ENCODE data around the gene FAM174C.

FAM174C gene

GRCh38 chr19:1251330-1252220, 23.8 kb upstream of the FAM174C start:
- peak; percentile 63 for DNase-seq

DNA sequence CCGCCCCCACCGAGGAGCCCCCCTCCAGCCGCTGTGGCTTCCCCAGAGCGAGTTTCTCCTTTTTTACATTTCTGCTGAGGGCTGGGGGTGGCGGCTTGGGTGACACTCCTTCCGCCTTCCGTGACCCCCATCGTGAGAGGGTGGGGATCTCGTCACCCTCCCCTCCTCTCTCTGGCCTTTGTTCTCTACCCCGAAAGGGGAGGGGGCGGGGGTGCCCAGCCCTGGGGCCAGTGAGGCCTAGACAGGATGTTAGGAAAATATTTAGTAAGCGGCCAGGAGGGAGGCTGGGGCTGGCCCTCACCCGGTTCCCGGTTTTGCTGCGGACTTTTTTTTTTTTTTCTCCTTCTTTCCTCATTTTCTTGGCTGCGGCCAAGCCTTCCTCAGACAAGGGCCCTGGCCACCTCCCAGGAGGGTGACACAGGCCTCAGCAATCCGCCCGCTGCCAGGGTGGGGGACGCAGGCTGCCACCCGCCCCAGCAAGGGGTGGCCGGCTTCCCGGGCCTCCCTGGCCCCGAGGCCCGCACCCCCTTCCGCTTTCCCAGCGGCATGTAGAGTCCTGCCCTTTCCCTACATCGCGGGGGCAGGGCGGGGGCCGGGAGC, 23.0 kb upstream of the FAM174C start:
- DNase-seq, result peak; percentile 59

DNA sequence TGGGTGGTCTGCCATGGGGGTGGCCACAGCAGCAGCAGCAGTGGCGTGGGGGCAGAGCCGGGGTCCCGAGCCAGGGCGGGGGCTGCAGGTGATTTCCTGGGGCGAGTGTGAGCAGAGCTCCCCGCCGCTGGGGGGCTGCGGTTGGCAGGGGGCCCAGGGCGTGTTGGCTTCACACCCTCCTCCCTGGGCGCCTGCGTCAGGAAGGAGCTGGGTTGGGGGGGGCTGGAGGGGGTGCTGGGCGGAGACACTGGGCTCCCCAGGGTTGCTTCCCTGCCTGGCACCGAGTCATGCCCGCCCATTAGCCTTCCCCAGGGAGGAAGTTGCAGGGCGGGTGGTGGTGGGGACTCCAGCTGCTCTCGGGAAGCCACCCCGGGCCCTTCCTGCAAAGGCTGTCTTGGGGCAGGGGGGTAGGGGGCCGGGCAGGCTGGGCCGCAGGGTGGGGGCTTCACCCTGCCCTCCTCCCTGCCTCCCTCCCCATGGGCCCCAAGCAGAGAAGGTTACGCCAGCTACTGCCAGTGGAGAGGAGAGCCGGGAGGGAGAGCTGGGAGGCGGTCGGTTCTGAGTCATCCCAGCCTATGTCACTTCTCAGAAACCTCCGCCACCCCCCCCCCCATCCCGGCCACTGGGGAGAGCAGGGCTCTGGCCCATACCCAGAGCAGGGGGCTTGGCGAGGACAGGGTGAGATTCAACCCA, 22.4 kb upstream of the FAM174C start:
- DNase-seq, result peak; percentile 70

- DNase-seq, result no peak
These were observed 21.7 kb upstream of the FAM174C start for GRCh38 chr19:1253514-1254080.

- DNase-seq, result no peak
These were observed 21.2 kb upstream of the FAM174C start for GRCh38 chr19:1254081-1254527.

GRCh38 chr19:1254530-1255185, 20.7 kb upstream of the FAM174C start:
- no peak for DNase-seq

- no peak for DNase-seq
These were observed 19.9 kb upstream of the FAM174C start for GRCh38 chr19:1255186-1256161.

GRCh38 chr19:1256646-1257474, 18.5 kb upstream of the FAM174C start:
- DNase-seq, result no peak

- no peak for DNase-seq
These were observed 17.7 kb upstream of the FAM174C start for GRCh38 chr19:1257475-1258162.

- no peak for DNase-seq
These were observed 17.2 kb upstream of the FAM174C start for GRCh38 chr19:1258163-1258492.

DNA sequence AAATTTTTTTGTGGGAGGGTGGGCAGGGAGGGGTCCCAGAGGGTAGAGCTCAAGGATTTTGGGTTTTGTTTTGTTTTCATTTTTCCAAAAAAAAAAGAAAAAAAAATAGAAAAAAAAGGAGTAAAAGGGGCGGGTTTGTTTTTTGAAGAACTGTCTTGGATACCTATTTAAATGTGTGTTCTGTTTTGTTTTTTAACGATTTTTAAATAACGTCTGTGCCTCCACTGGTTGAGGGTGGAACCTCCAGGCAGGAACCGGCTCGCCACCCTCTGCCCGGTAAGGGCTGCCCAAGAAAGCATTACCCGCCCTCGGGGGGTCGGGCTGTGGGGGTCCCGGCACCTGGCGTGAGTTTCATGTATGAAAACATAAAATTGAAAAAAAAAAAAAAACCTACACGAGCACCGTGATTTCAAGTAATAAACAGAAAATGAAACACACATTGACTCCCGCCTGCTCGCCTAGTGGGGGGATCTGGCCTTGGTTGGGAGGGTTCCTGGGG, 16.6 kb upstream of the FAM174C start:
- DNase-seq, result no peak

DNA sequence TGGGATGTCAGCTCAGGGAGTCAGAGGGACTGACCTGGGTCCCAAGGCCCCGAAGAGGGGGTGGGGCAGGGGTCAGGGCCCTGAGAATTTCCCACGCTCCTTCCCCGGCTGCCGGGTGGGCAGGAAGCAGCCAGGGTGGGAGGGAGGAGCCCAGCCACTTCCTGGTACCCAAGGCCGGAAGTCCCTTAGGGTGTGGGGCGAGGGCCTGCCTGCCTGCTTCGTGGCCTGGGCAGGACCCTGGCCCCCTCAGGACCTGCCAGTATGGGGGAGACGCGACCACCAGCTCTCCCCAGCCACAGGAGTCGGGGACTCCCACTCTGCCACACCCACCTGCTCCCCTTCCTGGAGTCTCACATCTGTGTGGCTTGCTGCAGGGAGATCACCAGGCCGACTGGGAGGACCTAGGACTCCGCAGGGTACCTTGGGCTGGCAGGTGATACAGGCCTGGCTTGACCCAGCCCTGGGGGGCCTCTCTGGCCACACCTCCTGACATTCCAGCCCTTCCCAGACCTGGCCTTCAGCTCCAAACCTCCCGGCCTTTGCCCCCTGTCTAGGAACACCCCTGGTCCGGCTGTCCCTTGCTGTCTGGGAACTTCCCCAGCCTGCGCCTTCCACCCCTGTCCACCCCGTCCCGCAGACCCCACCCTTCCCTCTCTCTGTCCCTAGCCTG, 16.0 kb upstream of the FAM174C start:
- peak; percentile 73 for DNase-seq

GRCh38 chr19:1259876-1260748, 15.2 kb upstream of the FAM174C start:
- DNase-seq, result peak; percentile 58

GRCh38 chr19:1260749-1261537, 14.4 kb upstream of the FAM174C start:
- DNase-seq, result peak; percentile 97

DNA sequence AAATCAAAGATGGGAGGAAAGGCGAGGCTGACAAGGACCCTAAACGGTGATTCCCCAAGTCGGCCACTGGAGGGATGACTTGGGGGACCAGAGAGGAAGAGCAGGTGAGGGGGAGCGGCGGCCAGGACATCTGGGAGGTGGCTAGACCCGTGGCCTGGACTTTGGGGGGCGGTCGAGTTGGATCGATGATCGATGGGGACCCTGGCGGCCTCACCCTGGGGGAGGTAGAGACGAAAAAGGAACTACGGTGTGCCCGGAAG, 13.9 kb upstream of the FAM174C start:
- no peak for DNase-seq

- peak; percentile 40 for DNase-seq
These were observed 13.3 kb upstream of the FAM174C start for GRCh38 chr19:1261798-1262622.

DNA sequence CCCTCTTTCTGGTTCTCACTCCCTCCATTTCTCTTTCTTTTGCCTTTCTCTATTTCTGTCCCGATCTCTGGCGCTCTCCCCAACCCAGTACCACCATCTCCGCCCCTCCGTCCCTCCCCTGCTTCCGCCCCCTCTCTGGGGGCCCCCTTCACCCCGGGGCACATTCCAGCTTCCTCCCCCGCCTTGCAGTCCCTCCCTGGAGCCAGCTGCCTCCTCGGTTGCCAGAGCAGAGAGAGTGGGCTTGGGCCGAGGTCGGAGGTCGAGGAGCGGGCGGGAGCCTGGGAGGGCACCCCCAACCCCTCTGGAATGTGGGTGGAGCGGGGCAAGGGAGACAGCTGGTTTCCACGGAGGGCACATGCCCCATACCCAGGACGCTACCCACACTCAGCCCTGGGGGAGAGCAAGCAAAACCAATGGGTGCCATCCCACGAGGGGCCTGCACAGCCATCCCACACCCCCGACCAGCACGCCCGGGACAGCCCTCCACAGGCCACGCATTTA, 12.7 kb upstream of the FAM174C start:
- no peak for DNase-seq

Measured in activated naive CD4-positive, alpha-beta T cell treated with Interleukin-2 at 50 U/mL for 16 hours (primary cell).